Upper lobe of left lung (tissue), 4 donors: Measurements from ENCODE around the gene ERMP1.

Experiments
- EP300 ChIP-seq, 4 donors: sonication (generic); formaldehyde crosslinking; IDR thresholded peaks; one replicate each; pipeline ENCODE4 v1.5.1; 2017; ENCODE audit warnings: antibody characterized with exemption in 4 of 4, control low read depth in 2 of 4
- POLR2A ChIP-seq, 4 donors: fragments of 450-650 bp; IDR thresholded peaks; one replicate each; pipeline ENCODE4 v1.5.1; 2016 to 2017; ENCODE audit warnings: antibody characterized with exemption in 4 of 4, mild to moderate bottlenecking in 2 of 4
- POLR2AphosphoS5 ChIP-seq, 2 donors: sonication (generic); formaldehyde crosslinking; IDR thresholded peaks; one replicate each; pipeline ENCODE4 v1.5.1; 2017; ENCODE audit warnings: antibody characterized with exemption in 2 of 2
- TF ChIP-seq, protein P1 (sequence below), 6 experiments: fragments of 450-650 bp in 4 of 6; fragments of 200-600 bp in 2 of 6; sonication (generic) in 2 of 6; IDR thresholded peaks; one replicate each; pipeline ENCODE4 v1.5.1; 2016 to 2019; ENCODE audit warnings: antibody characterized with exemption in 6 of 6

GRCh38 chr9:5848372-5848882 lies 15.5 kb upstream of the ERMP1 start:
- TF ChIP-seq, protein P1, sequence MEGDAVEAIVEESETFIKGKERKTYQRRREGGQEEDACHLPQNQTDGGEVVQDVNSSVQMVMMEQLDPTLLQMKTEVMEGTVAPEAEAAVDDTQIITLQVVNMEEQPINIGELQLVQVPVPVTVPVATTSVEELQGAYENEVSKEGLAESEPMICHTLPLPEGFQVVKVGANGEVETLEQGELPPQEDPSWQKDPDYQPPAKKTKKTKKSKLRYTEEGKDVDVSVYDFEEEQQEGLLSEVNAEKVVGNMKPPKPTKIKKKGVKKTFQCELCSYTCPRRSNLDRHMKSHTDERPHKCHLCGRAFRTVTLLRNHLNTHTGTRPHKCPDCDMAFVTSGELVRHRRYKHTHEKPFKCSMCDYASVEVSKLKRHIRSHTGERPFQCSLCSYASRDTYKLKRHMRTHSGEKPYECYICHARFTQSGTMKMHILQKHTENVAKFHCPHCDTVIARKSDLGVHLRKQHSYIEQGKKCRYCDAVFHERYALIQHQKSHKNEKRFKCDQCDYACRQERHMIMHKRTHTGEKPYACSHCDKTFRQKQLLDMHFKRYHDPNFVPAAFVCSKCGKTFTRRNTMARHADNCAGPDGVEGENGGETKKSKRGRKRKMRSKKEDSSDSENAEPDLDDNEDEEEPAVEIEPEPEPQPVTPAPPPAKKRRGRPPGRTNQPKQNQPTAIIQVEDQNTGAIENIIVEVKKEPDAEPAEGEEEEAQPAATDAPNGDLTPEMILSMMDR (IDR thresholded peaks at IDR 0.05): no peak
- TF ChIP-seq EP300 (IDR thresholded peaks at IDR 0.05) (no peak), POLR2A (IDR thresholded peaks at IDR 0.05) (no peak), POLR2AphosphoS5 (IDR thresholded peaks at IDR 0.05) (no peak)
